Pancreas (tissue), 10 donors: ENCODE measurements around the gene PLB1. TPM values are rescaled to one million over a fixed set of nuclear protein-coding genes. Genes with fewer than 3 reads are reported as not detected.

Experiments
- ATAC-seq, 4 donors: fragments of 200-7000 bp; cut with Tn5 transposase; one replicate each; pipeline versions ENCODE4 v1.8.0 to v1.9.1; 2020; ENCODE audit warnings: mild to moderate bottlenecking in 4 of 4, moderate library complexity in 4 of 4
- DNase-seq, 6 donors: peaks; one replicate each; pipeline ENCODE4 v3.0.0-alpha.2; 2020
- FAIRE-seq: peaks from 2 replicates; lab custom pipeline; 2012; peaks lifted over from hg19 to GRCh38; lab: Jason Lieb, UNC
- H3K27ac ChIP-seq, 4 donors: fragments of 200-600 bp; sonication (generic); 1 replicate in 3 of 4; 2 replicates in 1 of 4; pipeline versions ENCODE4 v1.5.0 to v1.8.0; 2020
- H3K27me3 ChIP-seq, 4 donors: fragments of 200-600 bp; one replicate each; pipeline ENCODE4 v1.8.0; 2021
- H3K36me3 ChIP-seq, 3 donors: fragments of 200-600 bp; sonication (generic) in 1 of 3; one replicate each; pipeline versions ENCODE4 v1.5.0 to v1.8.0; 2020 to 2021
- H3K4me1 ChIP-seq, 3 donors: fragments of 200-600 bp; one replicate each; pipeline ENCODE4 v1.8.0; 2021
- H3K4me3 ChIP-seq, 4 donors: fragments of 200-600 bp; sonication (generic) in 2 of 4; one replicate each; pipeline versions ENCODE4 v1.5.0 to v1.8.0; 2020 to 2021
- H3K9me3 ChIP-seq, 4 donors: fragments of 200-600 bp; one replicate each; pipeline ENCODE4 v1.8.0; 2021
- CTCF ChIP-seq, 4 donors: fragments of 200-600 bp; sonication (generic) in 3 of 4; IDR thresholded peaks; one replicate each; pipeline versions ENCODE4 v1.5.0 to v1.8.0; 2021; ENCODE audit warnings: antibody characterized with exemption in 4 of 4
- WGBS, 2 donors: extraction: QIAGEN DNeasy Blood & Tissue Kit; methylation state at CpG; one replicate each; pipeline ENCODE4 v1.1.7; 2013; 5-methylcytosine and 5-hydroxymethylcytosine counted together
- intact Hi-C, 3 donors: fragments of 100-400 bp; cut with DNase I; formaldehyde crosslinking; loops; one replicate each; pipeline versions ENCODE4 v1.11.1 to v1.14.2; 2022
- polyA plus RNA-seq, 2 donors: library from polyadenylated mRNA; stranded (reverse); fragments of 200-250 nt; gene quantifications; one replicate each; pipeline ENCODE4 v1.2.3, GENCODE V29; 2013
- total RNA-seq, 6 donors: library from RNA; stranded (reverse); fragmentation: NEBNext Ultra II Directional in 4 of 6; extraction: Animal tissue kit (Norgen Biotek cat#: 25700) in 4 of 6; gene quantifications; one replicate each; pipeline versions ENCODE4 v1.2.1 to v1.2.4, GENCODE V29; 2021 to 2023
- donor health status: healthy with polysubstance abuse.
- donor health status: DM: no; HTN: no; CAD: no; lungs with moderate emphysema.
- donor health status: DM: no; HTN: no; CAD: no.
- donor health status: control.
- donor health status: control.
- donor health status: Bipolar disorder and iron deficiency.
- donor health status: DM: yes; HTN: yes; CAD: no.
- donor health status: DM: no; HTN: no; CAD: no.
- donor health status: DM: no; HTN: no; CAD: no.
- donor health status: DM: yes; HTN: yes; CAD: no.

The PLB1 gene
- total and polyA plus RNA-seq, 8 donors, result 0.16 to 2.4 (median 0.93) TPM

- Histone ChIP-seq H3K4me1 (no peaks in the 10 kb centered on the region), H3K27me3 (no peaks in the 10 kb centered on the region), H3K9me3 (no peaks in the 10 kb centered on the region), H3K27ac (no peak overlapping the region), H3K36me3 (no peaks in the 10 kb centered on the region), H3K4me3 (no peak overlapping the region)
- whole genome bisulfite sequencing, 2 donors, result 87 to 88% methylated on average over 10 of the region's 10 CpGs
- ATAC-seq, result no peak
- no peak for TF ChIP-seq CTCF (IDR thresholded peaks at IDR 0.05)
- no peak for FAIRE-seq
- intact Hi-C loops, result loop anchor here in 1 of 3 donors (10.0 kb wide), 1 partner anchor 742 kb away; no protein-coding TSS in a partner anchor
- DNase-seq, result peak in 1 of 6 donors; percentile 31
Observed at GRCh38 chr2:28457237-28457636, 38.6 kb upstream of the PLB1 start.

GRCh38 chr2:28461056-28461455, 34.8 kb upstream of the PLB1 start:
- TF ChIP-seq CTCF (IDR thresholded peaks at IDR 0.05), result no peak
- H3K36me3 ChIP-seq, result no peaks in the 10 kb centered on the region
- H3K4me1 ChIP-seq, result no peaks in the 10 kb centered on the region
- no peak for FAIRE-seq
- H3K4me3 ChIP-seq, result no peak overlapping the region
- no peak overlapping the region for H3K27ac ChIP-seq
- intact Hi-C loops, result no loop called here
- H3K27me3 ChIP-seq, result no peaks in the 10 kb centered on the region
- no peak for ATAC-seq
- DNase-seq, result no peak
- no peaks in the 10 kb centered on the region for H3K9me3 ChIP-seq
- whole genome bisulfite sequencing, 2 donors, result 42 to 47% methylated on average over 2 of the region's 2 CpGs

- Histone ChIP-seq H3K27me3 (no peaks in the 10 kb centered on the region), H3K27ac (no peak overlapping the region), H3K9me3 (no peaks in the 10 kb centered on the region), H3K4me3 (no peak overlapping the region), H3K36me3 (no peaks in the 10 kb centered on the region), H3K4me1 (no peaks in the 10 kb centered on the region)
- intact Hi-C loops, result no loop called here
- DNase-seq, result no peak
- no peak for ATAC-seq
- FAIRE-seq, result no peak
- no peak for TF ChIP-seq CTCF (IDR thresholded peaks at IDR 0.05)
Observed at GRCh38 chr2:28462122-28462521, 33.7 kb upstream of the PLB1 start.

- intact Hi-C loops, result no loop called here
- H3K27ac ChIP-seq, result no peak overlapping the region
- no peak for DNase-seq
- no peak for TF ChIP-seq CTCF (IDR thresholded peaks at IDR 0.05)
- H3K9me3 ChIP-seq, result no peaks in the 10 kb centered on the region
- H3K36me3 ChIP-seq, result no peaks in the 10 kb centered on the region
- ATAC-seq, result no peak
- no peak overlapping the region for H3K4me3 ChIP-seq
- WGBS, 2 donors, result 70 to 72% methylated on average over 6 of the region's 6 CpGs
- no peaks in the 10 kb centered on the region for H3K4me1 ChIP-seq
- H3K27me3 ChIP-seq, result no peaks in the 10 kb centered on the region
- FAIRE-seq, result no peak
Observed at GRCh38 chr2:28463211-28463816, 32.5 kb upstream of the PLB1 start.

- no peak for FAIRE-seq
- DNase-seq, result no peak
- Histone ChIP-seq H3K4me1 (no peaks in the 10 kb centered on the region), H3K4me3 (no peak overlapping the region), H3K36me3 (no peaks in the 10 kb centered on the region), H3K27me3 (no peaks in the 10 kb centered on the region), H3K9me3 (no peaks in the 10 kb centered on the region), H3K27ac (no peak overlapping the region)
- TF ChIP-seq CTCF (IDR thresholded peaks at IDR 0.05), result no peak
- intact Hi-C loops, result no loop called here
- peak in 2 of 4 donors; percentile 29 to 58 for ATAC-seq
- 83 to 86% methylated on average over 4 of the region's 4 CpGs for WGBS, 2 donors
Observed at GRCh38 chr2:28463893-28464292, 32.0 kb upstream of the PLB1 start.
